Measurements from ENCODE around the gene POLR2H. TPM values are rescaled to one million over a fixed set of nuclear protein-coding genes. Genes with fewer than 3 reads are reported as not detected.
A peak's percentile ranks its signal among the peaks of the same experiment; 100 is the strongest.

Gene POLR2H
- total RNA-seq, 1 donor from 2014 or later: 87.8 TPM

DNA sequence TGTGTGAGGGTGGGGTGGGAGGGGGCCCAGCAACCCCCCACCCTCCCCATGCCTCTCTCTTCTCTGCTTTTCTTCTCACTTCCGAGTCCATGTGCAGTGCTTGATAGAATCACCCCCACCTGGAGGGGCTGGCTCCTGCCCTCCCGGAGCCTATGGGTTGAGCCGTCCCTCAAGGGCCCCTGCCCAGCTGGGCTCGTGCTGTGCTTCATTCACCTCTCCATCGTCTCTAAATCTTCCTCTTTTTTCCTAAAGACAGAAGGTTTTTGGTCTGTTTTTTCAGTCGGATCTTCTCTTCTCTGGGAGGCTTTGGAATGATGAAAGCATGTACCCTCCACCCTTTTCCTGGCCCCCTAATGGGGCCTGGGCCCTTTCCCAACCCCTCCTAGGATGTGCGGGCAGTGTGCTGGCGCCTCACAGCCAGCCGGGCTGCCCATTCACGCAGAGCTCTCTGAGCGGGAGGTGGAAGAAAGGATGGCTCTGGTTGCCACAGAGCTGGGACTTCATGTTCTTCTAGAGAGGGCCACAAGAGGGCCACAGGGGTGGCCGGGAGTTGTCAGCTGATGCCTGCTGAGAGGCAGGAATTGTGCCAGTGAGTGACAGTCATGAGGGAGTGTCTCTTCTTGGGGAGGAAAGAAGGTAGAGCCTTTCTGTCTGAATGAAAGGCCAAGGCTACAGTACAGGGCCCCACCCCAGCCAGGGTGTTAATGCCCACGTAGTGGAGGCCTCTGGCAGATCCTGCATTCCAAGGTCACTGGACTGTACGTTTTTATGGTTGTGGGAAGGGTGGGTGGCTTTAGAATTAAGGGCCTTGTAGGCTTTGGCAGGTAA is 16.0 kb upstream of the POLR2H start:
- Mint-ChIP-seq H3K27me3 (no peaks in the 10 kb centered on the region), H3K9me3 (no peaks in the 10 kb centered on the region), H3K27ac (peak overlapping the region; percentile 68), H3K4me3 (no peak overlapping the region), H3K36me3 (peaks cover 15% of the 10 kb centered on the region), H3K4me1 (ENCODE audit: unreplicated experiment) (peaks cover 43% of the 10 kb centered on the region)
- no peak for DNase-seq (ENCODE audit: extremely low spot score, unreplicated experiment)
- peak; percentile 71 for TF ChIP-seq CTCF (conservative IDR thresholded peaks at IDR 0.05)

GRCh38 chr3:184346480-184347190 is 14.9 kb upstream of the POLR2H start:
- no peak for DNase-seq (ENCODE audit: extremely low spot score, unreplicated experiment)
- peaks cover 9% of the 10 kb centered on the region for H3K36me3 Mint-ChIP-seq
- H3K9me3 Mint-ChIP-seq: no peaks in the 10 kb centered on the region
- peaks cover 52% of the 10 kb centered on the region for H3K4me1 Mint-ChIP-seq (ENCODE audit: unreplicated experiment)
- H3K27me3 Mint-ChIP-seq: no peaks in the 10 kb centered on the region
- no peak for TF ChIP-seq CTCF (conservative IDR thresholded peaks at IDR 0.05)
- peak overlapping the region; percentile 39 for H3K27ac Mint-ChIP-seq
- H3K4me3 Mint-ChIP-seq: no peak overlapping the region

DNA sequence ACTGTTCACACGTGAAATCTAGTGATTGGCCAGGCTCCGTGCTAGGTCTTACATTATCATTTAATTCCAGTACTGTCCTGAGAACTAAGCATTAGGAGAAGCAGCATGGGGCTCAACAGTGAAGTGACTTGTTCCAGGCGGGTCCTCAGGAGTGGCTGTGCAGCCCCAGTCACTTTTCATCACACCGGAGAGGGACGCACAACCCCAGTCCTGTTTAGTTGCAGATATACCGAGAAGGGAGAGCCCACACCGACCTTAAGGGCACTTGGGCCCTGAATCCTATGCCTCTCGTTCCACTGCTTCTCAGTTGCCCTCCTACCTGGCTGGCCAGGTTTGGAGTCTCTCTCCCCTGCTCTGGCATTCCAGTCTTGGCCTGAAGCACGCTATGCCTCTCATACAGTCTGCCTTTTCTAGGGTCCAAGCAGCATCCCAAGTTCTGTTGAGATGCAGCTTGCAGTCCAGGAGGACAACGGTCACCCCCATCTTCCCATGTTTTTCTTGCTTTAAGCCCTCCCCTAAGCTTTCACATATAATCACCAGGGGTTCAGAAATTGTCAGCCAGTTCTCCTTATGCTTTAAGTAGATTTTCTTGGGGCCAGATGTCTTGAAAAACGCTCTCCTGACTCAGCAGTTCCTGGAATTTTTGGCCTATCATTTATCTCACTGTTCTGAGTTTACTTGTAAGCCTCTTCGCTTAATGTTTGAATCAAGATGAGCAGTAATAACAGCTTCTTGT is 14.0 kb upstream of the POLR2H start:
- Mint-ChIP-seq H3K27me3 (no peaks in the 10 kb centered on the region), H3K4me3 (peak overlapping the region; percentile 47), H3K4me1 (ENCODE audit: unreplicated experiment) (peaks cover 60% of the 10 kb centered on the region), H3K9me3 (no peaks in the 10 kb centered on the region), H3K27ac (peak overlapping the region; percentile 39), H3K36me3 (peaks cover 11% of the 10 kb centered on the region)
- no peak for DNase-seq (ENCODE audit: extremely low spot score, unreplicated experiment)
- no peak for TF ChIP-seq CTCF (conservative IDR thresholded peaks at IDR 0.05)

- H3K36me3 Mint-ChIP-seq: peaks cover 9% of the 10 kb centered on the region
- peak overlapping the region; percentile 5 for H3K27ac Mint-ChIP-seq
- TF ChIP-seq CTCF (conservative IDR thresholded peaks at IDR 0.05): no peak
- H3K4me3 Mint-ChIP-seq: no peak overlapping the region
- H3K9me3 Mint-ChIP-seq: no peaks in the 10 kb centered on the region
- peaks cover 58% of the 10 kb centered on the region for H3K4me1 Mint-ChIP-seq (ENCODE audit: unreplicated experiment)
- H3K27me3 Mint-ChIP-seq: no peaks in the 10 kb centered on the region
- no peak for DNase-seq (ENCODE audit: extremely low spot score, unreplicated experiment)
These were observed 13.5 kb upstream of the POLR2H start for GRCh38 chr3:184348057-184348382.

DNA sequence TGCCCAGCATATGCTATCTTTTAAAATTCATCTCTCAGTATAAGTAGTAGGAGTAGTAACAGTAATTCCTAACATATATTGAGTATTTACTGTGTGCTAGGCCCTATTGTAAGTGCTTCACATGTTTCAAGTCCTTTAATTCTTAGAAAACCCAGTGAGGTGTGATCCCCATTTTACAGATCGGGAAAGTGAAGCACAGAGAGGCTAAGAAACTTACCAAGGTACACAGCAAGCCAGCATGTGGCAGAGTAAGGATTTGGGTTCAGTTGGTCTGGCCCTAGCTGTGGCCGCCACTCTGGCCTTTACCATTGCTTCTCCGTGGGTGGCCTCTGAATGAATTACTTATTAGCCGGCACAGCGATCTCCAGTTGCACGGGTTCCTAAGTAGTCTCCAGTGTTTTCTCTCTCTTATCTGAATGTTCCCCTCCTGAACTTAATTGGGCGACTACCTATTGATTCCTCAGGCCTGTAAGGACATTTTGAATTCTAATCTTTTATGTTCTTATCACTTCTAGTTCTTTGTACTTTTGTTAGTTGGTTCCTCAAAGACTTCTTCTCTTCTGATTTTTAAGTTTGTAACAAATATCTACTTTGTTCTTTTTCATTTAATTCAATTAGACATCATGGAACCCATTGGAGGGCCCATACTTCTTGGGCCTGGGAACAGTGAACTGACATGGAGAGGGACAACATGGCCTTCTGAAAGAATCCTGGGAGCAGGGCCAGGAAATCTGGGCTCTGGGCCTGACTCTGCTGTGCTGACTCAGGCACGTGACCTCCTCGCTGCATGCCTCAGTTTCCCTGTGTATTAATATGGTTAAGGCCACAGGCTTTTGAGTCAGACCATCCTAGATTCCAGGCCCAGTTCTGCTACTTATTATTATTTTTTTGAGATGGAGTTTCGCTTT is 11.7 kb upstream of the POLR2H start:
- no peak for DNase-seq (ENCODE audit: extremely low spot score, unreplicated experiment)
- TF ChIP-seq CTCF (conservative IDR thresholded peaks at IDR 0.05): no peak
- Mint-ChIP-seq H3K27me3 (no peaks in the 10 kb centered on the region), H3K4me1 (ENCODE audit: unreplicated experiment) (peaks cover 53% of the 10 kb centered on the region), H3K4me3 (no peak overlapping the region), H3K36me3 (peaks cover 9% of the 10 kb centered on the region), H3K27ac (no peak overlapping the region), H3K9me3 (no peaks in the 10 kb centered on the region)
